Pancreas (tissue), 10 donors: Measurements from ENCODE around the gene C19orf25. TPM values are rescaled to one million over a fixed set of nuclear protein-coding genes. Genes with fewer than 3 reads are reported as not detected.
A peak's percentile ranks its signal among the peaks of the same experiment; 100 is the strongest.

Experiments
- ATAC-seq, 4 donors: fragments of 200-7000 bp; cut with Tn5 transposase; one replicate each; pipeline versions ENCODE4 v1.8.0 to v1.9.1; 2020; ENCODE audit warnings: mild to moderate bottlenecking in 4 of 4, moderate library complexity in 4 of 4
- DNase-seq, 6 donors: peaks; one replicate each; pipeline ENCODE4 v3.0.0-alpha.2; 2020
- FAIRE-seq: peaks from 2 replicates; lab custom pipeline; 2012; peaks lifted over from hg19 to GRCh38; lab: Jason Lieb, UNC
- H3K27ac ChIP-seq, 4 donors: fragments of 200-600 bp; sonication (generic); 1 replicate in 3 of 4; 2 replicates in 1 of 4; pipeline versions ENCODE4 v1.5.0 to v1.8.0; 2020
- H3K27me3 ChIP-seq, 4 donors: fragments of 200-600 bp; one replicate each; pipeline ENCODE4 v1.8.0; 2021
- H3K36me3 ChIP-seq, 3 donors: fragments of 200-600 bp; sonication (generic) in 1 of 3; one replicate each; pipeline versions ENCODE4 v1.5.0 to v1.8.0; 2020 to 2021
- H3K4me1 ChIP-seq, 3 donors: fragments of 200-600 bp; one replicate each; pipeline ENCODE4 v1.8.0; 2021
- H3K4me3 ChIP-seq, 4 donors: fragments of 200-600 bp; sonication (generic) in 2 of 4; one replicate each; pipeline versions ENCODE4 v1.5.0 to v1.8.0; 2020 to 2021
- H3K9me3 ChIP-seq, 4 donors: fragments of 200-600 bp; one replicate each; pipeline ENCODE4 v1.8.0; 2021
- WGBS, 2 donors: extraction: QIAGEN DNeasy Blood & Tissue Kit; methylation state at CpG; one replicate each; pipeline ENCODE4 v1.1.7; 2013; 5-methylcytosine and 5-hydroxymethylcytosine counted together
- intact Hi-C, 3 donors: fragments of 100-400 bp; cut with DNase I; formaldehyde crosslinking; loops; one replicate each; pipeline versions ENCODE4 v1.11.1 to v1.14.2; 2022
- polyA plus RNA-seq, 2 donors: library from polyadenylated mRNA; stranded (reverse); fragments of 200-250 nt; gene quantifications; one replicate each; pipeline ENCODE4 v1.2.3, GENCODE V29; 2013
- total RNA-seq, 6 donors: library from RNA; stranded (reverse); fragmentation: NEBNext Ultra II Directional in 4 of 6; extraction: Animal tissue kit (Norgen Biotek cat#: 25700) in 4 of 6; gene quantifications; one replicate each; pipeline versions ENCODE4 v1.2.1 to v1.2.4, GENCODE V29; 2021 to 2023
- TF ChIP-seq, protein P1 (sequence below), 4 donors: fragments of 200-600 bp; sonication (generic) in 3 of 4; IDR thresholded peaks; one replicate each; pipeline versions ENCODE4 v1.5.0 to v1.8.0; 2021; ENCODE audit warnings: antibody characterized with exemption in 4 of 4
- donor health status: healthy with polysubstance abuse.
- donor health status: DM: no; HTN: no; CAD: no; lungs with moderate emphysema.
- donor health status: DM: no; HTN: no; CAD: no.
- donor health status: control.
- donor health status: control.
- donor health status: Bipolar disorder and iron deficiency.
- donor health status: DM: yes; HTN: yes; CAD: no.
- donor health status: DM: no; HTN: no; CAD: no.
- donor health status: DM: no; HTN: no; CAD: no.
- donor health status: DM: yes; HTN: yes; CAD: no.

C19orf25 gene
- total and polyA plus RNA-seq, 8 donors, result 10.7 to 39.0 (median 15.6) TPM

DNA sequence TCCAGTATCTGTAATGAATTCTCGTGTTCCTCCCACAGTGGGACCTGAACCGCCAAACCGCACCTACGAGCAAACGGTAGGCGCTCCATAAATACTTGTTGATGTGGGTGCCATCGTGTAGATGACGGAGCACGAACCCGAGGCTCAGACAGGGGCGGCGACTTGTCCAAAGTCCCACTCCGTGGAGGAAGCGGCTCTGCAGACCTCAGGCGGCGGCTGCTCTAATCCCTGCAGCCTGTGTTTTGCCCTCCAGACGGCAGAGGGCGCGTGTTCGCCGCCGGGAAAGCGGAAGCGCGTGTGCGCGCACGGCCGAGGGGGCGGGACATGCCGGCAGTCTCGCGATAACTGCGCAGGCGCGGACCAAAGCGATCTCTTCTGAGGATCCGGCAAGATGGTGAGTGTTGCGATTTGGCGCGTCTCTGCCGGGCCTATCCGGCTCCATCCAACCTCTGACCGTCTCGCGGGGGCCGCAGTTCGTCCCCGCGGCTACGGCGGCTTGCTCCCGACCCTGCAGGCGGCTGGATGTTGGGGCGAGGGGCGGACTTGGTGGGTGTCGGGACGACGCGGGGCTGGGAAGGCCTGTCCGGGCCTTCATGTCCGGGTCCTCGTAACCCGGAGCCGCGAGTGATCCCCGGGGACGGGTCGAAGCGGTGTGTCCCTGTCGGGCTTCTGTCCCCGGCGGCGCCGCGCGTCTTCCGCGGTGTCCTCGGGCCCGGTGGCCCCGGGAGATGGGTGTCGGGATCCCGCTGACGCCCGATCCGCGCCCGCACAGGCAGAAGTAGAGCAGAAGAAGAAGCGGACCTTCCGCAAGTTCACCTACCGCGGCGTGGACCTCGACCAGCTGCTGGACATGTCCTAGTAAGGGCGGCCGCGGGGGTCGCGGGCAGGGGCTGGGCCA, 40.7 kb downstream of the C19orf25 start, which contains the start of gene RPS15:
Gene RPS15 (plus strand): TSS at position 362 of the 898 bp plus-strand sequence. CDS start 30 bp downstream, at position 392.
- Histone ChIP-seq H3K9me3 (no peaks in the 10 kb centered on the region), H3K27ac (peak within 1 kb of the TSS; percentile 77 to 89 (median 84)), H3K36me3 (peaks cover 11 to 40% (median 16%) of the 10 kb centered on the region in 3 donors), H3K27me3 (no peaks in the 10 kb centered on the region), H3K4me3 (peak within 1 kb of the TSS; percentile 77 to 95 (median 80)), H3K4me1 (peaks cover 0 to 17% (median 6%) of the 10 kb centered on the region in 3 donors)
- ATAC-seq (peak; percentile 91 to 97 (median 94)), DNase-seq (peak; percentile 93 to 99 (median 96)), FAIRE-seq (no peak)
- intact Hi-C loops, result no loop called here
- 1 to 2% methylated on average over 79 to 100 of the region's 100 CpGs for WGBS, 2 donors
- TF ChIP-seq, protein P1, sequence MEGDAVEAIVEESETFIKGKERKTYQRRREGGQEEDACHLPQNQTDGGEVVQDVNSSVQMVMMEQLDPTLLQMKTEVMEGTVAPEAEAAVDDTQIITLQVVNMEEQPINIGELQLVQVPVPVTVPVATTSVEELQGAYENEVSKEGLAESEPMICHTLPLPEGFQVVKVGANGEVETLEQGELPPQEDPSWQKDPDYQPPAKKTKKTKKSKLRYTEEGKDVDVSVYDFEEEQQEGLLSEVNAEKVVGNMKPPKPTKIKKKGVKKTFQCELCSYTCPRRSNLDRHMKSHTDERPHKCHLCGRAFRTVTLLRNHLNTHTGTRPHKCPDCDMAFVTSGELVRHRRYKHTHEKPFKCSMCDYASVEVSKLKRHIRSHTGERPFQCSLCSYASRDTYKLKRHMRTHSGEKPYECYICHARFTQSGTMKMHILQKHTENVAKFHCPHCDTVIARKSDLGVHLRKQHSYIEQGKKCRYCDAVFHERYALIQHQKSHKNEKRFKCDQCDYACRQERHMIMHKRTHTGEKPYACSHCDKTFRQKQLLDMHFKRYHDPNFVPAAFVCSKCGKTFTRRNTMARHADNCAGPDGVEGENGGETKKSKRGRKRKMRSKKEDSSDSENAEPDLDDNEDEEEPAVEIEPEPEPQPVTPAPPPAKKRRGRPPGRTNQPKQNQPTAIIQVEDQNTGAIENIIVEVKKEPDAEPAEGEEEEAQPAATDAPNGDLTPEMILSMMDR (IDR thresholded peaks at IDR 0.05), result peak; percentile 77 to 97 (median 92)

DNA sequence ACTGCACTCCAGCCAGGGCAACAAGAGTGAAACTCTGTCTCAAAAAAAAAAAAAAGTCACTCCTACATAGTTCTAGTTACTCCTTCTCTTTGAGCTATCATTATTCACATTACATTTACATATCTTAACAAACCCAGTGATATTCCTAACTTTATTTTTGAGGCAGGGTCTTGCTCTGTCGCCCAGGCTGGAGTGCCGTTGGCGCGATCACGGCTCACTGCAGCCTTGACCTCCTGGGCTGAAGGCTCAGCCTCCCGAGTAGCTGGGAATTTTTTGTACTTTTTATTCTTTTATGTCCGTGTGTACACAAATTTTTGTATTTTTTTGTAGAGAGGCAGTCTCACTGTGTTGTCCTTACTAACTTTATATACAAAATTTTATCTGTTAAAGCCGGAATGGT, 41.4 kb downstream of the C19orf25 start:
- TF ChIP-seq, protein P1 (IDR thresholded peaks at IDR 0.05), result no peak
- H3K27ac ChIP-seq, result peak overlapping the region in 2 of 4 donors; percentile 26 to 81

DNA sequence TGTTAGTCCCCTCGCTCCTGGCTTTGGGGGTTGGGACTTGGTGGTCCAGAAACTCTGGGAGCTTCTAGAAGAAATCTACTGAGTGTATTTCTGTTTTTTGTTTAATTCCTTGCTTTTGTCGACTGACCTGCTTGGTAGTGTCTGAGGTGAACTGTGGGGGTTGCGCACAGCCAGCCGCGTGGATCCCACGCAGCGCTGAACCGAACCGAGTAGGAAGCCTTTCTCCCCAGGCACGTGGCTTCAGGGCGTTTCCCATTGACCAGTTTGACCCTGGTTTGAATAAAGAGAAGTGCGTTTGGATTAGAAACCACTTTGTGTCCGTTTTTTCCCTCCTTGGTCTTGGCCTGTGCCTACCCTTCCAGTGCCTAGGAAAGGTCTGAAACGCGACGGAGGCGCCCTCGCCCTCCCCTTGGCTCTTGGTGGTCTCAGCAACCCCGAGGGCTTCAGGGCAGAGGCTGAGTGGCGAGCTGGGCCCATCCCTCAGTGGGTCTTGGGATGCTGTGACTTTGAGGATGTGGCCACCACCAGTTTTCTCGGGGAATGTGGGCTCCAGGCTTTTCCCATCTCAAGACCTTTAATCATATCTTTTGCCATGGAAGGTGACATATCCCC, 43.5 kb downstream of the C19orf25 start:
- peaks cover 5 to 52% (median 22%) of the 10 kb centered on the region in 3 donors for H3K36me3 ChIP-seq
- WGBS, 2 donors, result 87 to 88% methylated on average over 21 of the region's 21 CpGs
- no peaks in the 10 kb centered on the region for H3K9me3 ChIP-seq
- H3K4me1 ChIP-seq, result peaks cover 0 to 13% (median 6%) of the 10 kb centered on the region in 3 donors
- TF ChIP-seq, protein P1 (IDR thresholded peaks at IDR 0.05), result no peak
- DNase-seq, result no peak
- no peaks in the 10 kb centered on the region for H3K27me3 ChIP-seq
- ATAC-seq, result no peak
- H3K4me3 ChIP-seq, result no peak overlapping the region
- intact Hi-C loops, result no loop called here
- no peak for FAIRE-seq
- no peak overlapping the region for H3K27ac ChIP-seq

More for the DNA sequence above, 41.4 kb downstream of the C19orf25 start:
- H3K4me3 ChIP-seq, result peak overlapping the region in 1 of 4 donors; percentile 83
- peaks cover 11 to 47% (median 19%) of the 10 kb centered on the region in 3 donors for H3K36me3 ChIP-seq
- DNase-seq, result no peak
- intact Hi-C loops, result no loop called here
- WGBS, 2 donors, result 23 to 29% methylated on average over 8 of the region's 8 CpGs
- ATAC-seq, result no peak
- no peaks in the 10 kb centered on the region for H3K9me3 ChIP-seq
- peaks cover 0 to 17% (median 6%) of the 10 kb centered on the region in 3 donors for H3K4me1 ChIP-seq
- H3K27me3 ChIP-seq, result no peaks in the 10 kb centered on the region
- FAIRE-seq, result no peak

DNA sequence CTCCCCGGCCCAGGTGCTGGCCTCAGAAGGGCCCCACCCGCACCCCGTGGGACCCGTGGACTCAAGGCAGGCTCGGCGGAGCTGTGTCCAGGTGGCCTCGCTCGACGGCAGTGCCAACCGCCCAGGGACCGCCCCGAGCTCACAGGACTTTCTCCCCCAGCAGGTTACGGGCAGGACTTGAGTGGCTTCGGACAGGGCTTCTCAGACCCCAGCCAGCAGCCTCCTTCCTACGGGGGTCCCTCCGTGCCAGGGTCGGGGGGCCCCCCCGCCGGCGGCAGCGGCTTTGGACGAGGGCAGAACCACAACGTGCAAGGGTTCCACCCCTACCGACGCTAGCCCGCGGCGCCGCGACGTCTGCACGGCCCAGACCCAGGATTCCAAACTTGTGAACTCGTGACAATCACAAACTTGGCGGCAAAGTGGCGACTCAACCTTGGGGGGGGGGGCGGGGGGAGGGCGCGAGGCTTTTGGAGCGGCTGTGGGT, 44.4 kb downstream of the C19orf25 start:
- DNase-seq (peak in 3 of 6 donors; percentile 17 to 59 (median 42)), ATAC-seq (no peak), FAIRE-seq (no peak)
- H3K27ac ChIP-seq, result no peak overlapping the region
- H3K9me3 ChIP-seq, result no peaks in the 10 kb centered on the region
- TF ChIP-seq, protein P1 (IDR thresholded peaks at IDR 0.05), result no peak
- intact Hi-C loops, result no loop called here
- H3K4me1 ChIP-seq, result peaks cover 0 to 5% (median 3%) of the 10 kb centered on the region in 3 donors
- H3K36me3 ChIP-seq, result peaks cover 0 to 50% (median 16%) of the 10 kb centered on the region in 3 donors
- no peak overlapping the region for H3K4me3 ChIP-seq
- WGBS, 2 donors, result 88 to 89% methylated on average over 39 of the region's 39 CpGs
- no peaks in the 10 kb centered on the region for H3K27me3 ChIP-seq
